GM21390 (cell line): ENCODE data around the gene DOP1A.

Experiments
- ATAC-seq: cut with Tn5 transposase; IDR thresholded peaks from one replicate; pipeline ENCODE4 v1.9.1; 2021; ENCODE audit not compliant: unreplicated experiment

The DOP1A gene

GRCh38 chr6:83073615-83074014 is 6.1 kb downstream of the DOP1A start:
- no peak for ATAC-seq

GRCh38 chr6:83083476-83083875 is 16.0 kb downstream of the DOP1A start:
- ATAC-seq: no peak

- peak; percentile 98 for ATAC-seq
These were observed 19.3 kb downstream of the DOP1A start for GRCh38 chr6:83086751-83087150.

DNA sequence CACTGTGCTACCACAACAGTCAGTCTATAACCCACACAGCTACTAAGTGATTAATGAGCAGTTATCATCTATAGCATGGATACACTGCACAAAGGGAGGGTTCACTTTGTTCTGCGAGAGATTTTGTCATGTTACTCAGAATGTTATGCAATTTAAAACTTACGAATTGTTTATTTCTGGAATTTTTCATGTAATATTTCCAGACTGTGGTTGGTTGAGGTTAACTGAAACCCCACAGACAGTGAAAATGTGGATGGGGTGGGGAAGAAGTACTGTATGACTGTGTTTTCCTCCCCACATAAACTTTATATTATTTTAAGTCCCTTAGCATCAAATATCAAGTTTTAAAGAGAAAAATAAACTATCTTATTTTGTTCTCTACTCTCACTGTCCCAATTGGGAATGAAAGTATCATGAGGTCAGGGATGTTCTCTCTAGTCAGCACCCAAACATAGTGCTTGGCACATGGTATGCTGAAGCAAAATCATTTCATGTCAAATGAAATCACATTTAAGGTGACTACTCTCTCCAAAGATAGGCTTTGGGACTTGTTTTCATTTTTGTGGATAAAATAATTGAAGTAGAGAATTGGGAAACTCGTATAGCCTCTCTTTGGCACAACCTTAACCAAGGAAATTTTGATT is 25.4 kb downstream of the DOP1A start:
- no peak for ATAC-seq

- ATAC-seq: no peak
These were observed 29.3 kb downstream of the DOP1A start for GRCh38 chr6:83096791-83097190.

DNA sequence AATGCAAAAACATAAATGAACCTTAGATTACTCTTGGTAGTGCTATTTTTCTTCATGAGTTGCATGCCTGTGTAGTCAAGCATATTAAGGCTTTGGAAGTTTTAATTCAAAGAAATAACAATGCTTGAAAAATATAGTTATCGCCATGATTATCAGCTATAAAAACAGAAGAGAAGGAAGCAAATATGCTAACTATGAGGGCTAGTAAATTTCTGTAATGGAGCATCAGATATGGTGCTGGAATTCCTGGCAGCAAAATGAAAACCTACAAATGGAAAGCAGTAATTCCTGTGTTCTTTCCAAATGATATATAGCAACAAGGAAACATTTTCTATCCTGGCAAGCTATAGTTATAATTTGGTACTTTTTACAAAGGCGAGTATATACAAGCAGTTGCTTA is 29.7 kb downstream of the DOP1A start:
- ATAC-seq: no peak

DNA sequence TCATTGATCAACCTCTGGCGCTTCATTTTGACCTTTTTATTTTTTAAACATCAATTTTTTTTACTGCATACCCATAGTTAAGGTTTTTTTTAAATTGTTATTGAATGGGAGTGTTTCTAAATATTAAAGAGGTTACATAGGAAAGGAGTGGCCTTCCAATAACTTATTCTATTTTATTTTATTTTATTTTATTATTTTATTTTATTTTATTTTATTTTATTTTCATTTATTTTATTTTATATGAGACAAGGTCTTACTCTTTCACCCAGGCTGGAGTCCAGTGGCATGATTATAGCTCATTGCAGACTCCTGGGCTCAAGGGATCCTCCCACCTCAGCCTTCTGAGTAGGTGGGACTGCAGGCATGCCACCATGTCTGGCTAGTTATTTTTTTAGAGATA is 30.2 kb downstream of the DOP1A start:
- no peak for ATAC-seq

DNA sequence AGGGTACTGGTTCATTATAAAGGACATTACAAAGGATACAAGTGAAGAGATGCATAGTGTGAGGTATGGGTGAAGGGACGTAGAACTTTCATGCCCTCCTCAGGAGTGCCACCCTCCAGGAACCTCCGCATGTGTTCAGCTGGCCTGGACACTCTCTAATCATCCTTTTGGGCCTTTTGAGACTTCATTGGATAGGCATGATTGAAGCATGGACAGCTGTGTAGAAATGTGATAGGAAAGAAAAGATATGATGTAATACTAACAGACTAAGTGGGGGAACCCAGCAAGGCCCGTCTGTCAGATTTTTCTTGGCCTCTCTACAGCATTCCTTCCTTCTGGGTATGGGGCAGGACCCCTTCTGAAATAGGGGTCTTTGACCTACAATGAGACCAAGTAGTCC is 31.1 kb downstream of the DOP1A start:
- no peak for ATAC-seq

DNA sequence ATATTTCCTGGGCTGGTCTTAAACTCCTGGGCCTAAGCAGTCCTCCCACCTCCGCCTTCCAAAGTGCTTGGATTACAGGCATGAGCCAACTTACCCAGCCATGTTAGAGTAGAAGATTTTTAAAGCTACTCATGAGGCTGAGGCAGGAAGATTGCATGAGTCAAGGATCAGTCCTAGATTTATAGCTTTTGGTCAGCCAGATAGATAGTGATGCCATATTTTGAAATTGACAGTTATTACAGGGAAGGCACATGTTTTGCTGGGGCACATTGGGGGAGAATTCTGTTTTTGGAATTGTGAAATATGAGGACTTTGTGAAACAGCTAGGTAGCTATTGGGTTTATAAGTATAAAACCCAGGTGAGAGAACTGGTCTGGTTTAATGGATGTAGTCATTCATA is 40.9 kb downstream of the DOP1A start:
- ATAC-seq: no peak

GRCh38 chr6:83113258-83113657 is 45.8 kb downstream of the DOP1A start:
- no peak for ATAC-seq

DNA sequence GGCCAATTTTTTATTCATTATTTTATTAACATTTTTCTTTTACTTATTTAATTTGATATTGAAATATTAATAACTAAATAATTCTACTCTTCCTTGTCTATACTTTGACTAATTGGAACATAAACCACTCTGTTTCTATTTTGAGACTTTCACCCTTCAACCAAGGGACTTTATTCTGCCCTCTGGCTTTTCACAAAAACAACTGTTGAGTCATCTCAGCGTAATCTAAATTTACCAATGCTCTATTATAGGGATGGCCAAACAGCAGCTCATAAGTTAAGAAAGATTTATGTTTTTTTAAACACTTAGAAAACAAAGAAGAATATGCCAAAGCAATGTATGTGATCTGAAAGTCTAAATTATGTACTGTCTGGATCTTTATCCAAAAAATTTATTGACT is 46.7 kb downstream of the DOP1A start:
- ATAC-seq: no peak

GRCh38 chr6:83117802-83118201 is 50.3 kb downstream of the DOP1A start:
- ATAC-seq: no peak

GRCh38 chr6:83119742-83120300 is 52.4 kb downstream of the DOP1A start:
- ATAC-seq: no peak

DNA sequence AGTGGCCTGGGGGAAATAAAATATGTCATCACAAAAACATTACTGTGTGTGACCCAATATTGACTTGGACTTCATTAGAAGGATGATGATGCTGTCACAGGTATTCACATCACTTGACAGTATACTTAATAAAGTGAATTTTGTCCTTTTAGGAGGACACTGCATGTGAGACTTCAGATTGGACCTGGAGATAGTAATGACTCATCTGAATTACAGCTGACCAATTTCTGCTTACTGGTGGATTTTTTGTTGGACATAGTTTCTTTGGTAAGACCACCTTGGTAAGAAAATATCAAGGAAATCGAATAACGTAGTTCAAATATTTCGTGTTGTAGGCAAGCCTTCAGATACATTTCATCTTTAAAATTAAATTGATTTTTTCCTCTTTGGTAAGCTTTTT is 57.1 kb downstream of the DOP1A start:
- no peak for ATAC-seq

DNA sequence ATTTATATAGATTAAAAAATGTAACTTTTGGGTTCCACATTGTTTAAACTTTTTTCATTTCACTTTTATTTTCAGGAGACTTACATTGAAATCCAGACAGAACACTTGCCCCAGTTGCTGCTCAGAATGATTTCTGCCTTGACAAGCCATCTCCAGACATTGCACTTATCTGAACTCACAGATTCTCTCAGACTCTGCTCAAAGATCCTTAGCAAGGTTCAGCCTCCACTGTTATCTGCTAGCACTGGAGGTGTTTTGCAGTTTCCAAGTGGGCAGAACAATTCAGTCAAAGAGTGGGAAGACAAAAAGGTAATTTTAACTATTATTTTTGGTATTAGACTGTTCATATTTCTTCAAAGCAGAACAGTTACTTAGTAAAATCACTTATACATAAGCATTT is 58.0 kb downstream of the DOP1A start:
- ATAC-seq: no peak

- no peak for ATAC-seq
These were observed 58.8 kb downstream of the DOP1A start for GRCh38 chr6:83126223-83126622.

- no peak for ATAC-seq
These were observed 59.3 kb downstream of the DOP1A start for GRCh38 chr6:83126807-83127206.

- ATAC-seq: no peak
These were observed 59.8 kb downstream of the DOP1A start for GRCh38 chr6:83127258-83127657.

GRCh38 chr6:83127976-83128375 is 60.5 kb downstream of the DOP1A start:
- no peak for ATAC-seq

GRCh38 chr6:83132121-83132520 is 64.7 kb downstream of the DOP1A start:
- ATAC-seq: no peak

DNA sequence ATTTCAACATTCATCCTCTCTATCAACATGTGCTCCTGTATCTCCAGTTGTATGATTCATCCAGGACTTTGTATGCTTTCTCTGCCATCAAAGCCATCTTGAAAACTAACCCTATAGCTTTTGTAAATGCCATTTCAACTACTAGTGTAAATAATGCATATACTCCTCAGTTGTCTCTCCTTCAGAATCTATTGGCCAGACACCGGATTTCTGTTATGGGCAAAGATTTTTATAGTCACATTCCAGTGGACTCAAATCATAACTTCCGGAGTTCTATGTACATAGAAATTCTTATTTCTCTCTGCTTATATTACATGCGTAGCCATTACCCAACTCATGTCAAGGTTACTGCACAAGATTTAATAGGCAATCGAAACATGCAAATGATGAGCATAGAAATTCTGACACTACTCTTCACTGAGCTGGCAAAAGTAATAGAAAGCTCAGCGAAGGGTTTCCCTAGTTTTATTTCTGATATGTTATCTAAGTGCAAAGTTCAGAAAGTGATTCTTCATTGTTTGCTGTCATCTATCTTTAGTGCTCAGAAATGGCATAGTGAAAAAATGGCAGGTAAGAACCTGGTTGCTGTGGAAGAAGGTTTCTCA is 70.7 kb downstream of the DOP1A start:
- no peak for ATAC-seq

DNA sequence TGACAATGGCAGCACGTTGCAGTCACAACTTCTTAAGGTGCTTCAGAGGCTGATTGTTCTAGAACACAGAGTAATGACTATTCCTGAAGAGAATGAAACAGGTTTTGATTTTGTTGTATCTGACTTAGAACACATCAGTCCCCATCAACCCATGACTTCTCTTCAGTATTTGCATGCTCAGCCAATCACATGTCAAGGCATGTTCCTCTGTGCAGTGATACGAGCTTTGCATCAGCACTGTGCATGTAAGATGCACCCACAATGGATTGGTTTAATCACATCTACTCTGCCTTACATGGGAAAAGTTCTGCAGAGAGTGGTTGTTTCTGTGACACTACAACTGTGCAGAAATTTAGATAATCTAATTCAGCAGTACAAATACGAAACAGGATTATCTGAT is 71.3 kb downstream of the DOP1A start:
- no peak for ATAC-seq

DNA sequence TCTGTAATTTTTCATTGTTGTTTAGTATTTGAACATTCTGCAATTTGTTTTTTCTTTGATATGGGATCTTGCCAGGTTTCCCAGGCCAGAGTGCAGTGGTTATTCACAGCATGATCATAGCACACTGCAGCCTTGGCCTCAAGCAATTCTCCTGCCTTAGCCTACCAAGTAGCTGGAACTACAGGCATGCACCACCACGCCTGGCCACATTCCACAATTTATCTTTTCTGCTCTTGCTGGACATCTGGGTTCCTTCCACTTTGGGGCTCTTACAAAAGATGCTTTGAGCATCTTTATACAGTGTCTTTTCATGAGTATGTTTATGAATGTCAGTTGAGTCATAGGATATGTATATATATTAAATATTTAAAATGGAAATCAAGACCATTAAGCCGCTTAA is 83.6 kb downstream of the DOP1A start:
- no peak for ATAC-seq
